ENCODE data around the gene HPCAL1. TPM values are rescaled to one million over a fixed set of nuclear protein-coding genes. Genes with fewer than 3 reads are reported as not detected.

The HPCAL1 gene
- total RNA-seq, 1 donor from 2014 or later = 13.1 TPM

- Mint-ChIP-seq H3K27ac (ENCODE audit: unreplicated experiment) (no peak overlapping the region), H3K9me3 (ENCODE audit: unreplicated experiment) (peaks cover 7% of the 10 kb centered on the region), H3K27me3 (ENCODE audit: unreplicated experiment) (peaks cover under 1% of the 10 kb centered on the region), H3K4me3 (ENCODE audit: unreplicated experiment) (no peak overlapping the region), H3K4me1 (ENCODE audit: low read depth, unreplicated experiment) (no peaks in the 10 kb centered on the region), H3K36me3 (ENCODE audit: unreplicated experiment) (no peaks in the 10 kb centered on the region)
- peak; percentile 7 for DNase-seq
- no peak for TF ChIP-seq CTCF (IDR thresholded peaks at IDR 0.05; ENCODE audit: partially characterized antibody, unreplicated experiment)
These were observed 36.5 kb upstream of the HPCAL1 start for GRCh38 chr2:10266133-10266620.

GRCh38 chr2:10267036-10267435 is 35.7 kb upstream of the HPCAL1 start:
- Mint-ChIP-seq H3K4me1 (ENCODE audit: low read depth, unreplicated experiment) (no peaks in the 10 kb centered on the region), H3K36me3 (ENCODE audit: unreplicated experiment) (no peaks in the 10 kb centered on the region), H3K4me3 (ENCODE audit: unreplicated experiment) (no peak overlapping the region), H3K27me3 (ENCODE audit: unreplicated experiment) (peaks cover 8% of the 10 kb centered on the region), H3K9me3 (ENCODE audit: unreplicated experiment) (peaks cover 2% of the 10 kb centered on the region), H3K27ac (ENCODE audit: unreplicated experiment) (no peak overlapping the region)
- no peak for TF ChIP-seq CTCF (IDR thresholded peaks at IDR 0.05; ENCODE audit: partially characterized antibody, unreplicated experiment)
- DNase-seq = no peak

GRCh38 chr2:10267551-10268465 is 34.9 kb upstream of the HPCAL1 start:
- Mint-ChIP-seq H3K27me3 (ENCODE audit: unreplicated experiment) (peaks cover 11% of the 10 kb centered on the region), H3K9me3 (ENCODE audit: unreplicated experiment) (no peaks in the 10 kb centered on the region), H3K27ac (ENCODE audit: unreplicated experiment) (no peak overlapping the region), H3K4me1 (ENCODE audit: low read depth, unreplicated experiment) (no peaks in the 10 kb centered on the region), H3K36me3 (ENCODE audit: unreplicated experiment) (no peaks in the 10 kb centered on the region), H3K4me3 (ENCODE audit: unreplicated experiment) (no peak overlapping the region)
- DNase-seq = peak; percentile 9
- no peak for TF ChIP-seq CTCF (IDR thresholded peaks at IDR 0.05; ENCODE audit: partially characterized antibody, unreplicated experiment)

- DNase-seq = peak; percentile 3
- Mint-ChIP-seq H3K4me3 (ENCODE audit: unreplicated experiment) (no peak overlapping the region), H3K27ac (ENCODE audit: unreplicated experiment) (no peak overlapping the region)
These were observed 33.4 kb upstream of the HPCAL1 start for GRCh38 chr2:10269291-10269690.

More at GRCh38 chr2:10269291-10269690, 33.4 kb upstream of the HPCAL1 start:
- TF ChIP-seq CTCF (IDR thresholded peaks at IDR 0.05; ENCODE audit: partially characterized antibody, unreplicated experiment) = no peak
- Mint-ChIP-seq H3K9me3 (ENCODE audit: unreplicated experiment) (no peaks in the 10 kb centered on the region), H3K27me3 (ENCODE audit: unreplicated experiment) (peaks cover 13% of the 10 kb centered on the region), H3K4me1 (ENCODE audit: low read depth, unreplicated experiment) (no peaks in the 10 kb centered on the region), H3K36me3 (ENCODE audit: unreplicated experiment) (no peaks in the 10 kb centered on the region)

Data from glutamatergic neuron (in vitro differentiated cells).